Left ventricle myocardium inferior (tissue), 1 donor: ENCODE results near the gene BICDL1. TPM values are rescaled to one million over a fixed set of nuclear protein-coding genes. Genes with fewer than 3 reads are reported as not detected.

Source experiments
- DNase-seq: peaks from one replicate; pipeline ENCODE4 v3.0.0-alpha.2; 2020
- H3K27ac ChIP-seq: fragments of 200-600 bp; replicated peaks from 2 replicates; pipeline ENCODE4 v1.8.0; 2021
- H3K27me3 ChIP-seq: fragments of 200-600 bp; 2 replicates; pipeline ENCODE4 v1.8.0; 2021; ENCODE audit warnings: low read depth
- H3K36me3 ChIP-seq: fragments of 200-600 bp; 2 replicates; pipeline ENCODE4 v1.8.0; 2021
- H3K4me1 ChIP-seq: fragments of 200-600 bp; 2 replicates; pipeline ENCODE4 v1.8.0; 2021
- H3K4me3 ChIP-seq: fragments of 200-600 bp; 2 replicates; pipeline ENCODE4 v1.8.0; 2021; ENCODE audit warnings: mild to moderate bottlenecking, moderate library complexity
- H3K9me3 ChIP-seq: fragments of 200-600 bp; replicated peaks from 2 replicates; pipeline ENCODE4 v1.8.0; 2021
- intact Hi-C: fragments of 100-400 bp; cut with micrococcal nuclease; formaldehyde crosslinking; loops from one replicate; pipeline ENCODE4 v1.11.0; 2022
- total RNA-seq: library from RNA; stranded (reverse); fragmentation: NEBNext Ultra II Directional; extraction: Animal tissue kit (Norgen Biotek cat#: 25700); gene quantifications from one replicate; pipeline ENCODE4 v1.2.1, GENCODE V29; 2021
- TF ChIP-seq, protein P1 (sequence below): fragments of 200-600 bp; IDR thresholded peaks from 2 replicates; pipeline ENCODE4 v1.8.0; 2021; ENCODE audit warnings: antibody characterized with exemption, mild to moderate bottlenecking, borderline replicate concordance
- donor health status: DM: no; HTN: yes; CAD: no; lungs with severe emphysema.

Gene BICDL1
- total RNA-seq, 1 donor from 2014 or later, result 0.08 TPM

DNA sequence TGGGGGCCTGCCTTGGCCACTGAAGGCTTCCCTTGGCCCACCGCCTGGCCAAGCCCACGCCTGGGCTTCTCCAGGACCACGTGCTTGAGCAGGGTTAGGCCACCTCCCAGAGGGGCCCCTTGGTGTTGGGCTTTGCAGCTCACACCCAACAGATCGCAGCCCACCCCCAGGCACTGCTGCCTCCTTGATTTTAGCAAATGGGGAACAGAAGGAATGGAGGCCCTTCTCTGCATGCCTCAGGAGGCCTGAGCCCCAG, 104.2 kb downstream of the BICDL1 start:
- intact Hi-C loops, result no loop called here
- Histone ChIP-seq H3K36me3 (peaks cover 39% of the 10 kb centered on the region), H3K4me1 (peaks cover 27% of the 10 kb centered on the region), H3K27me3 (no peaks in the 10 kb centered on the region), H3K9me3 (no peaks in the 10 kb centered on the region), H3K27ac (no peak overlapping the region), H3K4me3 (no peak overlapping the region)
- DNase-seq, result no peak
- TF ChIP-seq, protein P1, sequence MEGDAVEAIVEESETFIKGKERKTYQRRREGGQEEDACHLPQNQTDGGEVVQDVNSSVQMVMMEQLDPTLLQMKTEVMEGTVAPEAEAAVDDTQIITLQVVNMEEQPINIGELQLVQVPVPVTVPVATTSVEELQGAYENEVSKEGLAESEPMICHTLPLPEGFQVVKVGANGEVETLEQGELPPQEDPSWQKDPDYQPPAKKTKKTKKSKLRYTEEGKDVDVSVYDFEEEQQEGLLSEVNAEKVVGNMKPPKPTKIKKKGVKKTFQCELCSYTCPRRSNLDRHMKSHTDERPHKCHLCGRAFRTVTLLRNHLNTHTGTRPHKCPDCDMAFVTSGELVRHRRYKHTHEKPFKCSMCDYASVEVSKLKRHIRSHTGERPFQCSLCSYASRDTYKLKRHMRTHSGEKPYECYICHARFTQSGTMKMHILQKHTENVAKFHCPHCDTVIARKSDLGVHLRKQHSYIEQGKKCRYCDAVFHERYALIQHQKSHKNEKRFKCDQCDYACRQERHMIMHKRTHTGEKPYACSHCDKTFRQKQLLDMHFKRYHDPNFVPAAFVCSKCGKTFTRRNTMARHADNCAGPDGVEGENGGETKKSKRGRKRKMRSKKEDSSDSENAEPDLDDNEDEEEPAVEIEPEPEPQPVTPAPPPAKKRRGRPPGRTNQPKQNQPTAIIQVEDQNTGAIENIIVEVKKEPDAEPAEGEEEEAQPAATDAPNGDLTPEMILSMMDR, result no peak

DNA sequence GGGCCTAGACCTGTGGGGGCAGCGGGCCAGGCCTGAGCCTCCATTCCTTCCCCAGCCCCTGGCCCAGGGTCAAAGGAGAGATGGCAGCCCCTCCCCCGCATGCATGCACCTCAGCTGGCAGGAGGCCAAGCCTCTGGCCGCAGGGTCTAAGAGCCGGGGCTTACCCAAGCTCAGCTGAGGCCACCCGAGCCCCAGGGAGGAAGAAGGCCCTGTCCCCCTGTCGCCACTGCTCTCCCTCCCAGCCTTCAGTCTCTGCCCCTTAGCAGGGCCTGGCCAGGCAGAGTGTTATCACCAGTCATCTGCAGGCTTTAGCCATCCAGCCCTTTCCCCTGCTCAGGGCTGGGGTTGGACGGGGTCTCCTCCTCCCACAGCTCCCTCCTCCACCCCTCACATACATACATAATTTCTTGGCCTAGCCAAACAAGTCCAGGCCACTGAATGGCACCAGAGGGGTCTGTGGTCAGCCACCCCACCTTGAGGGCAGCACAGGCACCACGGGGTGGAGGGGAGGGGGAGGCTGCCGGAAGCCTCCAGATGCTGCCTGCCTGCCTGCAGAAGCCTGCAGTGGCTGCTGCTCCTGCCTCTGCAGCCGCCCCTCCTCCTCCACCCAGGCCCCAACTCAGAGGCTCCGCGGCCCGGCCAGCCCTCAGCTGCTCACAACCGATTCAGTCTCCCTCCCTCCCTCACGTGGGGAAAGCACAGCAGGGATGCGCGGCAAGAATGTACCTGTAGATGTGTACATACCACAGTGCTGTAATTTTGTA, 104.7 kb downstream of the BICDL1 start:
- no peaks in the 10 kb centered on the region for H3K9me3 ChIP-seq
- H3K4me3 ChIP-seq, result no peak overlapping the region
- no peak for DNase-seq
- H3K27ac ChIP-seq, result no peak overlapping the region
- peaks cover 27% of the 10 kb centered on the region for H3K4me1 ChIP-seq
- no peaks in the 10 kb centered on the region for H3K27me3 ChIP-seq
- TF ChIP-seq, protein P1, result no peak
- intact Hi-C loops, result no loop called here
- H3K36me3 ChIP-seq, result peaks cover 44% of the 10 kb centered on the region

DNA sequence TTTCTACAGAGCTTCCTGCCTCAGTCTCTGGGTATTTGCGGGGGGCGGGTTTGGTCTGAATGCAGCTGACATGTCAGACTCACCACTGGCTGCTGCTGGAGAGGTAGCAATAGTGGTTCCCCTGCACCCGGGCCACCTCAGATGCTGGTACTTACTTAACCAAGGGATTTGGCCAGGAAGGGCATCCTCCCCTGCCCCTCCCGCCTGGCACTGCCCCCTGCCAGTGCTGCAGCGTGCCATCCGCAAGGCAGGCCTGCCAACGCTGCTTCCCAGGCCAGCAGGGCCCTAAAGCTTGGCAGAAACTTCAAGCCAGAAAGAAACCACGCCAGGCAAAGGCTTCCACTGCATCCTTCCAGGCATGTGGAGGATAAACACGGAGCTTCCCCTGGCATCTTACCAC, 105.4 kb downstream of the BICDL1 start:
- H3K27me3 ChIP-seq, result no peaks in the 10 kb centered on the region
- TF ChIP-seq, protein P1, result no peak
- intact Hi-C loops, result no loop called here
- peaks cover 30% of the 10 kb centered on the region for H3K4me1 ChIP-seq
- no peaks in the 10 kb centered on the region for H3K9me3 ChIP-seq
- H3K4me3 ChIP-seq, result no peak overlapping the region
- peaks cover 51% of the 10 kb centered on the region for H3K36me3 ChIP-seq
- H3K27ac ChIP-seq, result no peak overlapping the region
- no peak for DNase-seq

DNA sequence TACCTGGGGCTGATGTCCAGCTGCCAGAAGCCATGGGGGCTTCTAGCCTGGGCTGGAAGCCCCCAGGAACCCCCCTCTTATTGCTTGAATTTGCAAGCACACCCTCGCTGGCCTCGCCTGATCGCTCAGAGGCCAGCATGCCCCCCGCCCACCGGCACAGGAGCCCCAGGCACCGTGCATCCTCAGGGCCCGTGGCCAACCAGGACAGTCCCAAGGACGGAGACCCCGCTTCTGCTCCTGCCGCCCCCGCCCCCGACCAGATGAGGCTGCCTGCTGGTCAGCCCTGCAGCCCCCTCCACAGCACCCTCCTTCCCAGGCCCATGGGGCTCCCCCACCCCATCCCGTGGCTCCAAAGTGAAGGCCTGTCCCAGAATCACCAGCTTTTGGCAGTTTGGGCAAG, 106.3 kb downstream of the BICDL1 start:
- Histone ChIP-seq H3K4me1 (peaks cover 38% of the 10 kb centered on the region), H3K27me3 (no peaks in the 10 kb centered on the region), H3K27ac (no peak overlapping the region), H3K4me3 (no peak overlapping the region), H3K9me3 (no peaks in the 10 kb centered on the region), H3K36me3 (peaks cover 55% of the 10 kb centered on the region)
- TF ChIP-seq, protein P1, result no peak
- DNase-seq, result no peak
- intact Hi-C loops, result no loop called here

DNA sequence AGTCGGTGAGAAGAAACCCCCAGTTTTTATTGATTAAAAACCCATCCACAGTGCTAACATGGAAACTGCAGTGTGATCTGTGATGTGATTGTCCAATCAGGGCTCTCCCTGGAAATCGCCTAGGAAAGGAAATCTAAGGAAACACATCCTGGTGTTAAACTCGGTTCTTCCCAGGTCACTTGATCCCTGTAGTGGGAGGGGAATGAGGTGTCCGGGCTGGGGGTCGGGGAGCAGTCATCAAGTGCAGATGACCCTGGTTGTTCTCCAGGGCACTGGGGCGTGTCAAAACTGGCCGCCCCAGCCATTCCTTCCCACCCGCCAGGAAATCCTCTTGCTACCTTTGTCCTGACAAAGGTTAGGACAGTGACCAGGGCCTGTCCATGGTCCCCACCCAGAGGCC, 106.7 kb downstream of the BICDL1 start:
- H3K4me1 ChIP-seq, result peaks cover 42% of the 10 kb centered on the region
- no peak overlapping the region for H3K27ac ChIP-seq
- TF ChIP-seq, protein P1, result no peak
- no peak for DNase-seq
- H3K9me3 ChIP-seq, result no peaks in the 10 kb centered on the region
- intact Hi-C loops, result no loop called here
- H3K4me3 ChIP-seq, result no peak overlapping the region
- peaks cover 55% of the 10 kb centered on the region for H3K36me3 ChIP-seq
- no peaks in the 10 kb centered on the region for H3K27me3 ChIP-seq
